Measurements from ENCODE around the gene FRMD5.
A peak's percentile ranks its signal among the peaks of the same experiment; 100 is the strongest.
"Not testable (repeated sequence)": the region's sequence is repeated elsewhere in the genome, so short reads cannot be mapped to it uniquely, and the experiment has no call there.

FRMD5 gene

GRCh38 chr15:44195151-44195740 is at the start of gene FRMD5:
TSS of gene FRMD5 (minus strand) at chr15:44195271.
- no peak within 1 kb of the TSS for H3K27ac ChIP-seq
- TF ChIP-seq, protein P1, sequence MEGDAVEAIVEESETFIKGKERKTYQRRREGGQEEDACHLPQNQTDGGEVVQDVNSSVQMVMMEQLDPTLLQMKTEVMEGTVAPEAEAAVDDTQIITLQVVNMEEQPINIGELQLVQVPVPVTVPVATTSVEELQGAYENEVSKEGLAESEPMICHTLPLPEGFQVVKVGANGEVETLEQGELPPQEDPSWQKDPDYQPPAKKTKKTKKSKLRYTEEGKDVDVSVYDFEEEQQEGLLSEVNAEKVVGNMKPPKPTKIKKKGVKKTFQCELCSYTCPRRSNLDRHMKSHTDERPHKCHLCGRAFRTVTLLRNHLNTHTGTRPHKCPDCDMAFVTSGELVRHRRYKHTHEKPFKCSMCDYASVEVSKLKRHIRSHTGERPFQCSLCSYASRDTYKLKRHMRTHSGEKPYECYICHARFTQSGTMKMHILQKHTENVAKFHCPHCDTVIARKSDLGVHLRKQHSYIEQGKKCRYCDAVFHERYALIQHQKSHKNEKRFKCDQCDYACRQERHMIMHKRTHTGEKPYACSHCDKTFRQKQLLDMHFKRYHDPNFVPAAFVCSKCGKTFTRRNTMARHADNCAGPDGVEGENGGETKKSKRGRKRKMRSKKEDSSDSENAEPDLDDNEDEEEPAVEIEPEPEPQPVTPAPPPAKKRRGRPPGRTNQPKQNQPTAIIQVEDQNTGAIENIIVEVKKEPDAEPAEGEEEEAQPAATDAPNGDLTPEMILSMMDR (IDR thresholded peaks at IDR 0.05), result peak; percentile 9; the same call in 1 of the 2 replicates
- TF ChIP-seq ZFX (IDR thresholded peaks at IDR 0.05; ENCODE audit: borderline replicate concordance), result no peak

DNA sequence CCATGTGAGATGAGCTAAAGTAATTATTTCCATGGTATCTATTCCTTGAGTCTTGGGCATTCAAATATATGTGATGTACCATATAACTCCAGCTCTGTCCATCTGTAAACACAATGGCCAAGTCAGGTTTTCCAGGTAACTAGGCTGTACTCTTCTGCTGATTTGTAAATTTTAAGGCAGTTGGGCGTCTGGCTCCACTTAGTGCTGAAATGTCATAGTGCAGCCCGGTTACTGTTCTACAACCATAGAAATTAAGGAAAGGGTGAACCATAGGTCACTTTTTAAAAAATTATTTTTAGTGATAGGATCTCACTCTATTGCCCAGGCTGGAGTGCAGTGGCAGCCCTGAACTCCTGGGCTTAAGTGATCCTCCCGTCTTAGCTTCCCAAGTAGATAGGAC is 48.8 kb upstream of the FRMD5 start:
- TF ChIP-seq ZFX (IDR thresholded peaks at IDR 0.05; ENCODE audit: borderline replicate concordance), result no peak
- TF ChIP-seq, protein P1 (IDR thresholded peaks at IDR 0.05), result 0 out of 2 replicates have a peak, but pooled peaks have one; percentile 6
- H3K27ac ChIP-seq, result no peak overlapping the region

- no peak overlapping the region for H3K27ac ChIP-seq
- no peak for TF ChIP-seq ZFX (IDR thresholded peaks at IDR 0.05; ENCODE audit: borderline replicate concordance)
- TF ChIP-seq, protein P1 (IDR thresholded peaks at IDR 0.05), result no peak
These were observed 48.1 kb upstream of the FRMD5 start for GRCh38 chr15:44243141-44243540.

DNA sequence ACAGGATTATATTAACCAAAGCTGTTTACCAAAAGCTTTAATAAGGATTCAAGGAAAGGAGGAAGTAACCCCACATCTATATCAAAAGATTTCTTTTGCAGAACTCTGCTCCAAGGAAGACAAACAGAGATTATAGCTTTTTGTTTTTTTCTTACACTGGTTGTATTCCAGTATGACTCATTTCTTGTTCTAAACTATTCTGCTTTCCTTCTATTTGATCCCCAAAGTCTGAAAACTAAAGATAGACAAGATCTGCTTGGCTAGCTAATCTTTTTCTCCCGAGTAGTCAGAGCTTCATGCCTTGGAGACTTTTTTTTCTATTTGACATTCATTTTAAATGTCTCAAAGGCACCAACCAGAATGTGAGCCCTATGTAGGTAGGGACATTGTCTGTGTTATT is 36.8 kb upstream of the FRMD5 start:
- TF ChIP-seq, protein P1 (IDR thresholded peaks at IDR 0.05), result no peak
- no peak for TF ChIP-seq ZFX (IDR thresholded peaks at IDR 0.05; ENCODE audit: borderline replicate concordance)
- no peak overlapping the region for H3K27ac ChIP-seq

DNA sequence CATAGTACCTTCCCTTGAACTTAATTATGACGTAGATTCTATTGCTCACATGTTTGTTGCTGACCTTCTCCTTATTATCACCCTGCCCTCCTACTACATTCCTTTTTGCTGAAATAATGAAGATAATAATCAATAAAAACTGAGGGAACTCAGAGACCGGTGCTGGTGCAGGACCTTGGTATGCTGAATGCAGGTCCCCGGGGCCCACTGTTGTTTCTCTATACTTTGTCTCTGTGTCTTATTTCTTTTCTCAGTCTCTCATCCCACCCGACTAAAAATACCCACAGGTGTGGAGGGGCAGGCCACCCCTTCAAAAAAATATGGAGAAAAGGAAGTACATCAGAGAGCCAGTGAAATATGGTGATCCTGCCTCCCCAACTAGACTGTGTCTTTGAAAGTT is 34.2 kb upstream of the FRMD5 start:
- not testable (repeated sequence) for H3K27ac ChIP-seq

DNA sequence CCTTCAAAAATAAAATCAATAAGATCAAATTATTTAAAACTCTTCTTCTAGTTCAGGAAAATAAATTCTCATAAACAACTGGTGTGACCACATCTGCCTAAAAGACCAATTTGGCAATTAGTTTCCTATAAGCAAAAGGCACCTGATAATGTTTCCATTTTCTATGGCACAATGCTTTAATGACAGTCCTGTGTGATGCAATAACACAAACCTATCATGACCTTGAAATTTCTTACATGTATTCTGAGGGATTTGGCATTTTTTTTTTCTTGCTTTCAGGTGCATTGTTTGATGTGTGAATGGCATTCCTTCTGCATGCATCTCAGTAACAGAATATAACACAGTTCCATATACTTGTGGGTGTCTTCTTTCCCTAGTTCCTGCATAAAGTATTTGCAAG is 32.5 kb upstream of the FRMD5 start:
- TF ChIP-seq, protein P1 (IDR thresholded peaks at IDR 0.05), result no peak
- no peak for TF ChIP-seq ZFX (IDR thresholded peaks at IDR 0.05; ENCODE audit: borderline replicate concordance)
- no peak overlapping the region for H3K27ac ChIP-seq

GRCh38 chr15:44227001-44227400 is 31.9 kb upstream of the FRMD5 start:
- not testable (repeated sequence) for H3K27ac ChIP-seq

DNA sequence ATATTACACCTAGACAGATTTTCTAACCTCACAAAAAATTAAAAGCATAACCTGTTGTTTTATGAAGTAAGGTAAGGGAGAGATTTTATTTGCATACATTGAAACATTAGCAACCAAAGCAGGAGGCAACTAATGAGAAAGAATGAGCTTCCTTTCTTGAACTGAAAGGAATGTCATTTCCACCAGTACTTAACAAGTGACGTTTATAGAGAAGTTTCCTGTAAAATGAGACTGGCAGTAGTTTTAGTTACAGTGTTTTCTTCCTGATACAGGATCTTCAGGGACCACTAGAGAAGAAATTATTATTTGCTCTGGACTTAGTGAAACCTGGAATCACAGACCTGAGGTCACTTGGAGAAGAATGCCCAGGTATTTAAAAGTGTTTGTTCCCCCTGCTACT is 27.4 kb upstream of the FRMD5 start:
- TF ChIP-seq, protein P1 (IDR thresholded peaks at IDR 0.05), result no peak
- TF ChIP-seq ZFX (IDR thresholded peaks at IDR 0.05; ENCODE audit: borderline replicate concordance), result no peak

More for the DNA sequence above, 27.4 kb upstream of the FRMD5 start:
- no peak overlapping the region for H3K27ac ChIP-seq
